ENCODE results near the gene PRR23E.

Gene PRR23E

DNA sequence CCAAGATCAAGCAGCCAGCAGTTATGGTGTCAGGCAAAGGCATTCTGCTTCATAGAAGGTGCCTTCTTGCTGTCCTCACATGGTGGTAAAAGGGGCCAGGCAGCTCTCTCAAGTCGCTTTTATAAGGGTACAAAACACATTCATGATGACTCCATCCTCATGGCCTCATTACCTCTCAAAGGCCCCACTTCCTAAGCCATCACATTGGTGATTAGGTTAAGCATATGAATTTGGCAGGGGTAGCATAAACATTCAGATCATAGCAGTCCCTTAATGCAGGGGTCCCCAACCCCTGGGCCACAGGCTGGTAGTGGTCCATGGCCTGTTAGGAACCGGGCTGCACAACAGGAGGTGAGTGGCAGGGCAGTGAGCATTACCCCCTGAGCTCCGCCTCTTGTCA is 42.8 kb downstream of the PRR23E start:
- no peak for DNase-seq

DNA sequence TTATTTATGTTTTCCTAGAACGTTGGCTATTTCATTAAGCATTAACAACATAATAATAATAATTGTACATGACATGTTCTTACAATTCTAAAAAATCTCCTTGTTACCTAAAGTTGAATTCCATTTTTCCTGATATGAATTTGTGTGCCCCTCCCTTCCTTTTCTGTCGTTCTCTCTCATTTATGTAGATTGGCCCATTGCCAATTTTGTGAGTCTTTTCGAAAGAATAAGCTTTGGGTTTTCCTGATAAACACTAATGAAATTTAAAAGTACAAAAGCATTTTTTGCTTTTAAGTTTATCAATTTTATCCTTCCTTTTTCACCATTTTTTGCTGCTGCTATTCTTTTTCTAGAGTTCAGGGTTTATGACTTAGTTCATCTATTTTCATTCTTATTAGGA is 44.9 kb downstream of the PRR23E start:
- no peak for DNase-seq

DNA sequence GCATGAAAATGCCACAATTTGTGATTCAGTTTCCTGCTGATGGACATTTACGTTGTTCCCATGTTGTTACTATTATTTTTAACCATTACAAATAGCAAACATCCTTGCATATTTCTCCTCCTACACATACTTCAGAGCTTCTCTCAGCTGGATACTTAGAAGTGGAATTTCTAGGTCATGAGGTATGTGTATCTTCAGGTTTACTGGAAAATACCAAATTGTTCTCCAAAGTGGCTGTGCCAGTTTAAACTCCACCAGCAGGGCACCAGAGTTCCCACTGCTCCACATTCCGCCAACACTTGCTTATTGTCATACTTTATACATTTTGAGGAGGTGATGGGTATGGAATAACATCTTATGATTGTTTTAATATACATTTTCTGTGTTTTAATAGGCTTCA is 45.7 kb downstream of the PRR23E start:
- DNase-seq, result no peak

DNA sequence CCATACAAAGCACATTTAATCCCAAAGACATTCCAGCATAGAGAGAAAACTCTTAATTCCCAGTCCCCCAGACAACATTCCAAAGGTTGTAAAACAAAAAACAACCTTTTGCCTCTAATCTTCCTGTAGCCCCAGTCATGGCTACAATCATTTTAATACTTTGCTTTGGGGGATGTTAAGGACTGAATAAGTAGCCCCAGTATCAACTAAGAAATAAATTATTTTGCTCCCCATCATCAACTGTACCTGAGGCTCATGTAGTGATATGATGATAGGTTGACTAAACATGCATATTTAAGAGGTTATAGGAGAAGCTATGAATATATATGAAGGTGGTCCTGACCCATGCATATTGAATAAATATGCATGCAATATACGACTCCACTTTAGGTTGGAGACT is 54.4 kb downstream of the PRR23E start:
- DNase-seq, result no peak

All from NCI-H1105 (cell line).